Prostate gland (tissue), 2 donors: ENCODE measurements around the gene GNAQ. TPM values are rescaled to one million over a fixed set of nuclear protein-coding genes. Genes with fewer than 3 reads are reported as not detected.

Experiments used
- DNase-seq: peaks from one replicate; pipeline ENCODE4 v3.0.0-alpha.2; 2019; ENCODE audit warnings: low spot score
- H3K27ac ChIP-seq, 2 donors: fragments of 200-600 bp; sonication (generic); 2 replicates each; pipeline ENCODE4 v1.5.1; 2017 to 2019
- H3K27me3 ChIP-seq: fragments of 200-600 bp; sonication (generic); replicated peaks from 2 replicates; pipeline ENCODE4 v1.5.1; 2019; ENCODE audit not compliant: insufficient read depth
- H3K36me3 ChIP-seq, 2 donors: fragments of 200-600 bp; sonication (generic); 1 replicate in 1 of 2; 2 replicates in 1 of 2; pipeline versions ENCODE4 v1.5.1 to v1.8.1; 2017 to 2019
- H3K4me1 ChIP-seq: fragments of 200-600 bp; sonication (generic); replicated peaks from 2 replicates; pipeline ENCODE4 v1.5.1; 2019
- H3K4me3 ChIP-seq, 2 donors: fragments of 200-600 bp; sonication (generic); 2 replicates each; pipeline ENCODE4 v1.5.1; 2017 to 2019
- H3K9me3 ChIP-seq: fragments of 200-600 bp; sonication (generic); 2 replicates; pipeline ENCODE4 v1.5.1; 2017
- CTCF ChIP-seq, 4 experiments: fragments of 200-600 bp in 2 of 4; fragments of 450-650 bp in 2 of 4; sonication (generic) in 2 of 4; IDR thresholded peaks; 1 replicate in 3 of 4; 2 replicates in 1 of 4; pipeline ENCODE4 v1.5.1; 2016 to 2019; ENCODE audit warnings: antibody characterized with exemption in 4 of 4, mild to moderate bottlenecking in 2 of 4, moderate library complexity in 2 of 4
- POLR2A ChIP-seq: fragments of 450-650 bp; IDR thresholded peaks from one replicate; pipeline ENCODE4 v1.6.1; 2016; ENCODE audit warnings: antibody characterized with exemption, mild to moderate bottlenecking
- POLR2AphosphoS5 ChIP-seq: sonication (generic); formaldehyde crosslinking; IDR thresholded peaks from one replicate; pipeline ENCODE4 v1.6.1; 2017; ENCODE audit warnings: antibody characterized with exemption
- WGBS: methylation state at CpG from one replicate; pipeline ENCODE4 v1.1.5; 2018; 5-methylcytosine and 5-hydroxymethylcytosine counted together
- intact Hi-C: fragments of 100-400 bp; cut with DNase I; formaldehyde crosslinking; loops from one replicate; pipeline ENCODE4 v1.14.2; 2022
- total RNA-seq, 2 donors: library from RNA; depleted of rRNA; stranded (reverse); fragments of >200 nt; gene quantifications; one replicate each; pipeline ENCODE4 v1.1.0, GENCODE V29; 2016

The GNAQ gene
- total RNA-seq, 2 donors from 2014 or later: 35.0 to 43.7 TPM

DNA sequence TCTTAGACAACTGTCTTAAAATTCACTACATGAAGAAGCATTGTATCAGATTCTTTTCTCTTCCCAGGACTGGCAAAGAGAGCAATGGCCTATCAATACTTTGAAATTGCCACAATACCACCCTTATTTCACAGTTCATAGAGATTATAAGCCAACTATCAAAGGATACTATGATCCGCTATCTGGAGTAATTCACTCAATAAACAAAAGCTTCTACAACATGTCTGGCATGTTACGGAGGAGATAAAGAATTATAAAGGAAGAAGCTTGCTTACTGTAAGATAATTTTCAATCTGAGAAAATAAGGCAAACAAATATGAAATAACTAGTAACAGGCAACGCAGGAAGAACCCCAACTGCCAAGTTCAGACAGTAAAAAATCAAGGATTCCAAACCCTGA is 114.8 kb downstream of the GNAQ start:
- TF ChIP-seq POLR2A (no peak), CTCF (IDR thresholded peaks at IDR 0.05) (no peak), POLR2AphosphoS5 (no peak)
- DNase-seq: no peak
- Histone ChIP-seq H3K27me3 (no peaks in the 10 kb centered on the region), H3K9me3 (no peaks in the 10 kb centered on the region), H3K27ac (no peak overlapping the region), H3K4me1 (no peaks in the 10 kb centered on the region), H3K4me3 (no peak overlapping the region), H3K36me3 (no peaks in the 10 kb centered on the region)
- WGBS: 51% methylated on average over 3 of the region's 3 CpGs
- intact Hi-C loops: no loop called here

DNA sequence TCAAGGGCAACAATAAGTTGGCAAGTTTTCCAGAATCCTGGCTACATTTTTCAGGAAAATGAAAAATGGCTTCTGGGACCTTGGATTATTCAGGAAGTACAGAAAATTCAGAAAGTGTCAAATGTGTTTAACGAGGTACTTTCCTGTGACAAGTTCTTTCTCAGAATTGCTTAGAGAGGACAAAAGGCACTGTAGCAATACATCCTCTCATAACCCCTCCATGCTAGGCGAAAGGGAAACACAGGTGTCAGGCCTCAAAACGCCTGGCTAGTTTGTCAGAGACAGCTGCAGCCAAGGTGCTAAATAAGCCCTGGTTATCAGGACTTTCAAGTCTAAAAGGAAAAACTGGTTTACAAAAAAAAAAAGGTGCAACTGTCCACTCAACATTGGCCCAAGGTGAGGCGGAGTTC is 115.2 kb downstream of the GNAQ start:
- intact Hi-C loops: no loop called here
- Histone ChIP-seq H3K36me3 (no peaks in the 10 kb centered on the region), H3K27me3 (no peaks in the 10 kb centered on the region), H3K9me3 (no peaks in the 10 kb centered on the region), H3K27ac (no peak overlapping the region), H3K4me1 (no peaks in the 10 kb centered on the region), H3K4me3 (no peak overlapping the region)
- 67% methylated on average over 4 of the region's 4 CpGs for WGBS
- no peak for DNase-seq
- TF ChIP-seq CTCF (IDR thresholded peaks at IDR 0.05) (no peak), POLR2A (no peak), POLR2AphosphoS5 (no peak)

- Histone ChIP-seq H3K4me1 (no peaks in the 10 kb centered on the region), H3K9me3 (no peaks in the 10 kb centered on the region), H3K27me3 (no peaks in the 10 kb centered on the region), H3K27ac (no peak overlapping the region), H3K36me3 (no peaks in the 10 kb centered on the region), H3K4me3 (no peak overlapping the region)
- no peak for DNase-seq
- intact Hi-C loops: no loop called here
- 93% methylated on average over 2 of the region's 2 CpGs for WGBS
- TF ChIP-seq POLR2A (no peak), POLR2AphosphoS5 (no peak), CTCF (IDR thresholded peaks at IDR 0.05) (no peak)
These were observed 115.9 kb downstream of the GNAQ start for GRCh38 chr9:77915744-77916143.

- intact Hi-C loops: no loop called here
- 86% methylated on average over 3 of the region's 3 CpGs for WGBS
- H3K9me3 ChIP-seq: no peaks in the 10 kb centered on the region
These were observed 118.5 kb downstream of the GNAQ start for GRCh38 chr9:77912895-77913693.

More at GRCh38 chr9:77912895-77913693, 118.5 kb downstream of the GNAQ start:
- no peak overlapping the region for H3K4me3 ChIP-seq
- no peaks in the 10 kb centered on the region for H3K36me3 ChIP-seq
- H3K4me1 ChIP-seq: no peaks in the 10 kb centered on the region
- no peaks in the 10 kb centered on the region for H3K27me3 ChIP-seq
- TF ChIP-seq CTCF (IDR thresholded peaks at IDR 0.05) (no peak), POLR2A (no peak), POLR2AphosphoS5 (no peak)
- H3K27ac ChIP-seq: no peak overlapping the region
- no peak for DNase-seq
